Natural killer cell treated with Interleukin-12 subunit alpha and Interleukin-12 subunit beta and Interleukin-15 and Interleukin-18, amount 100 ng/mL, for 72 hours (primary cell): ENCODE results near the gene VPS33A. TPM values are rescaled to one million over a fixed set of nuclear protein-coding genes. Genes with fewer than 3 reads are reported as not detected.
A peak's percentile ranks its signal among the peaks of the same experiment; 100 is the strongest.

Experiments used
- ATAC-seq, 2 donors: fragments of 150-1000 bp; cut with Tn5 transposase in 1 of 2; sonication (Bioruptor Pico), chemical (Tn5 transposase) in 1 of 2; 2 replicates each; pipeline ENCODE4 v1.10.0; 2021
- DNase-seq: peaks from one replicate; pipeline ENCODE4 v3.0.0; 2022; ENCODE audit warnings: low spot score
- H3K27ac Mint-ChIP-seq, 2 donors: 1 replicate in 1 of 2; 2 replicates in 1 of 2; pipeline ENCODE4 v1.8.0; 2022; ENCODE audit warnings: mixed read lengths in 2 of 2, mild to moderate bottlenecking in 1 of 2, moderate library complexity in 1 of 2
- H3K27me3 Mint-ChIP-seq, 2 donors: 1 replicate in 1 of 2; 2 replicates in 1 of 2; pipeline ENCODE4 v1.8.0; 2022; ENCODE audit warnings: mixed read lengths in 2 of 2
- H3K36me3 Mint-ChIP-seq: one replicate; pipeline ENCODE4 v1.8.0; 2022; ENCODE audit warnings: mixed read lengths
- H3K4me1 Mint-ChIP-seq, 2 donors: 1 replicate in 1 of 2; 2 replicates in 1 of 2; pipeline ENCODE4 v1.8.0; 2022; ENCODE audit warnings: low read depth in 2 of 2, mixed read lengths in 2 of 2, mild to moderate bottlenecking in 1 of 2
- H3K4me3 Mint-ChIP-seq: one replicate; pipeline ENCODE4 v1.8.0; 2022; ENCODE audit warnings: mixed read lengths
- H3K9me3 Mint-ChIP-seq: 2 replicates; pipeline ENCODE4 v1.8.0; 2022; ENCODE audit warnings: mixed read lengths
- total RNA-seq, 2 donors: library from RNA; stranded (reverse); gene quantifications; one replicate each; pipeline ENCODE4 v1.2.3, GENCODE V29; 2022

The VPS33A gene
- total RNA-seq, 2 donors from 2014 or later = 31.8 to 34.4 TPM

DNA sequence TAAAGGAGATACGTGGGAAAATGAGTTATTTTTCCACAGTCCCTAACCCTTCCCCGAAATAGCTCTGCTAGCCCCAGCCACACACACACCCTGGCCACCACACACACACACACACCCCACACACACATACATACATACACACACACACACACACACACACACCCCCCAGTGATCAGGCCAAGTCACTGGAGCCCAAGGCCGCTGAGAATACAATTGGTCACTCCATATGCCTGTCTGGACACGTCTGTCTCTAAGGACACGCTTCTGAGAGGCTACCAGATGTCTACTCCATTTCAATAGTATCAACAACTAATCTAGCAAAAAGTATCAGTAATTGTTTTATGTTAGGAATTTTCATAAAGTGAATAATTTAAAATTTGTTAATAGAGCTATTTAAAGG is 27.4 kb downstream of the VPS33A start:
- H3K27ac Mint-ChIP-seq = no peak overlapping the region
- H3K27me3 Mint-ChIP-seq = no peaks in the 10 kb centered on the region
- H3K36me3 Mint-ChIP-seq = peaks cover 9% of the 10 kb centered on the region
- no peak overlapping the region for H3K4me3 Mint-ChIP-seq
- DNase-seq (no peak), ATAC-seq (no peak)
- H3K4me1 Mint-ChIP-seq = no peaks in the 10 kb centered on the region
- H3K9me3 Mint-ChIP-seq = no peaks in the 10 kb centered on the region

DNA sequence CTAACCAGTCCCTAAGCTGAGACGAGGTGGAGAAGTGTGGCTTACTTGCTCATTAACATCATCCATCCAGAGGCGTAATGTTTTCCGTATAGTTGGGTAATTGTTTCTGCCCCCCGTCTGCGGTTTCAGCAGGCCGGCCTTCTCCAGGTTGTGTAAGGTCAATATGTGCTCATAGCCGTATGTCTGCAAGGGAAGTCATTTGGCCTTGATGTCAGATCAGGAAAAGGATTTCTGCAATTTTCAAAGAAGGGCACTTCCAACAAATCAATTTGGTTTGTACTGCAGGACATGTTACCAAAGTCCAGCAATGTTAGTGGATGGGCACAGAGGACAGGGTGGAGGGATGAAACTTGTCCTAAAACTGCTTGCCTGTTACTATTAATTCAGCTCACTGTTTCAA is 30.6 kb downstream of the VPS33A start:
- peaks cover 16% of the 10 kb centered on the region for H3K36me3 Mint-ChIP-seq
- ATAC-seq (no peak), DNase-seq (no peak)
- no peaks in the 10 kb centered on the region for H3K27me3 Mint-ChIP-seq
- no peak overlapping the region for H3K4me3 Mint-ChIP-seq
- no peak overlapping the region for H3K27ac Mint-ChIP-seq
- no peaks in the 10 kb centered on the region for H3K4me1 Mint-ChIP-seq
- H3K9me3 Mint-ChIP-seq = no peaks in the 10 kb centered on the region

GRCh38 chr12:122232691-122233090 is 33.6 kb downstream of the VPS33A start:
- ATAC-seq (no peak), DNase-seq (no peak)
- Mint-ChIP-seq H3K27ac (no peak overlapping the region), H3K4me3 (no peak overlapping the region), H3K27me3 (no peaks in the 10 kb centered on the region), H3K4me1 (peaks cover 7 to 8% of the 10 kb centered on the region in 2 donors), H3K9me3 (no peaks in the 10 kb centered on the region), H3K36me3 (peaks cover 16% of the 10 kb centered on the region)

- Mint-ChIP-seq H3K9me3 (no peaks in the 10 kb centered on the region), H3K4me3 (no peak overlapping the region), H3K36me3 (peaks cover 15% of the 10 kb centered on the region), H3K27ac (no peak overlapping the region), H3K4me1 (peaks cover 14 to 18% of the 10 kb centered on the region in 2 donors), H3K27me3 (no peaks in the 10 kb centered on the region)
- no peak for ATAC-seq
- DNase-seq = no peak
Observed at GRCh38 chr12:122230798-122231197, 35.5 kb downstream of the VPS33A start.

- ATAC-seq (no peak), DNase-seq (no peak)
- H3K4me3 Mint-ChIP-seq = peak overlapping the region; percentile 87
- no peaks in the 10 kb centered on the region for H3K27me3 Mint-ChIP-seq
- no peaks in the 10 kb centered on the region for H3K9me3 Mint-ChIP-seq
- peak overlapping the region in 1 of 2 donors; percentile 59 for H3K27ac Mint-ChIP-seq
- H3K36me3 Mint-ChIP-seq = peaks cover 19% of the 10 kb centered on the region
- peaks cover 27 to 32% of the 10 kb centered on the region in 2 donors for H3K4me1 Mint-ChIP-seq
Observed at GRCh38 chr12:122228092-122228491, 38.2 kb downstream of the VPS33A start.

DNA sequence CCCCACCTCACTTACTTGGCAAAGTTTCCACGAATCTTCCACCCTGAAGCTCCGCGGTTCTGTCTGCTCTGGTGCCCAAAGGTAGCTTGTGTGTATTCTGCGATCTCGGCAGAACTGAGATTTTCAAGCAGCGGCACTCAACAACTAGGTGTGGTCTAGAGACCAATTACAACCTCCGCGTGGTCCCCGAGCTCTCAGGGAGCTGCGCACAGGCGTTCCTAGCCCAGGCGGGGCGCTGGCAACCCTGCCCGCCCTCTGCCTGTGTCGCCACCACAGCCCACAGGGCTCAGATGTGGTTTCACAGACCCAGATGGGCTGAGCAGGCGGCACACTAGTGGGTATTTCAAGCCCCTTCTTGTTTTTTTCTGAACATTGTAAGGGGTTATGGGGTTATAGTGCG is 39.0 kb downstream of the VPS33A start:
- H3K27me3 Mint-ChIP-seq = no peaks in the 10 kb centered on the region
- H3K4me3 Mint-ChIP-seq = peak overlapping the region; percentile 87
- H3K27ac Mint-ChIP-seq = peak overlapping the region; percentile 59 to 74
- H3K4me1 Mint-ChIP-seq = peaks cover 30 to 37% of the 10 kb centered on the region in 2 donors
- no peak for DNase-seq
- peaks cover 16% of the 10 kb centered on the region for H3K36me3 Mint-ChIP-seq
- no peak for ATAC-seq
- H3K9me3 Mint-ChIP-seq = no peaks in the 10 kb centered on the region

GRCh38 chr12:122226366-122227125 is 39.7 kb downstream of the VPS33A start:
- no peaks in the 10 kb centered on the region for H3K27me3 Mint-ChIP-seq

GRCh38 chr12:122225683-122226365 is 40.5 kb downstream of the VPS33A start, which contains the start of gene DIABLO:
Gene DIABLO, minus strand, starts transcription at chr12:122226052. Its CDS starts 38 bp downstream, at chr12:122226014.
- Mint-ChIP-seq H3K9me3 (no peaks in the 10 kb centered on the region), H3K27ac (peak within 1 kb of the TSS; percentile 83 to 92), H3K4me3 (peak within 1 kb of the TSS; percentile 95), H3K4me1 (peaks cover 30 to 37% of the 10 kb centered on the region in 2 donors), H3K27me3 (no peaks in the 10 kb centered on the region), H3K36me3 (peaks cover 12% of the 10 kb centered on the region)
- DNase-seq (peak; percentile 100), ATAC-seq (peak; percentile 96)

More at GRCh38 chr12:122226366-122227125, 39.7 kb downstream of the VPS33A start:
- no peak for ATAC-seq
- Mint-ChIP-seq H3K4me1 (peaks cover 30 to 37% of the 10 kb centered on the region in 2 donors), H3K9me3 (no peaks in the 10 kb centered on the region), H3K4me3 (peak overlapping the region; percentile 87), H3K27ac (peak overlapping the region; percentile 59 to 74), H3K36me3 (peaks cover 12% of the 10 kb centered on the region)
- no peak for DNase-seq

- Mint-ChIP-seq H3K4me1 (peaks cover 0 to 3% of the 10 kb centered on the region in 2 donors), H3K9me3 (no peaks in the 10 kb centered on the region), H3K27ac (no peak overlapping the region), H3K4me3 (no peak overlapping the region), H3K27me3 (no peaks in the 10 kb centered on the region), H3K36me3 (peaks cover 31% of the 10 kb centered on the region)
- DNase-seq (no peak), ATAC-seq (no peak)
Observed at GRCh38 chr12:122216445-122216844, 49.8 kb downstream of the VPS33A start.

DNA sequence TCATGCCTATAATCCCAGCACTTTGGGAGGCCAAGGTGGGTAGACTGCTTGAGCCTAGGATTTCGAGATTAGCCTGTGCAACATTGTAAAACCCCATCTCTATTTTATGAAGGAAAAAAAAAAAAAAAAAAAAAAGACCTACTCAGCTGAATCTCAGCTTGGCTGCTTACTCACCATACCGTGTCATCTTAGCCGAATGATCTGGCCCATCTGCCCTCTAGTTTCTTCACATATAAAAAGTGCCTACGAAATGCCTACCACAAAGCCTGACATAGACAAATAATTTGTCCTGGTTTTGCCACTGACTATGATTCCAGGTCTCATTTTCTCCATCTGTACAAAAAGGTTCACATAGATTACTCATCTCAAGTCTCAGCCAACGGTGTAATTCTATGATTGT is 50.5 kb downstream of the VPS33A start:
- DNase-seq (no peak), ATAC-seq (no peak)
- Mint-ChIP-seq H3K9me3 (no peaks in the 10 kb centered on the region), H3K27me3 (no peaks in the 10 kb centered on the region), H3K4me1 (peaks cover 0 to 3% of the 10 kb centered on the region in 2 donors), H3K27ac (no peak overlapping the region), H3K36me3 (peaks cover 31% of the 10 kb centered on the region), H3K4me3 (no peak overlapping the region)

DNA sequence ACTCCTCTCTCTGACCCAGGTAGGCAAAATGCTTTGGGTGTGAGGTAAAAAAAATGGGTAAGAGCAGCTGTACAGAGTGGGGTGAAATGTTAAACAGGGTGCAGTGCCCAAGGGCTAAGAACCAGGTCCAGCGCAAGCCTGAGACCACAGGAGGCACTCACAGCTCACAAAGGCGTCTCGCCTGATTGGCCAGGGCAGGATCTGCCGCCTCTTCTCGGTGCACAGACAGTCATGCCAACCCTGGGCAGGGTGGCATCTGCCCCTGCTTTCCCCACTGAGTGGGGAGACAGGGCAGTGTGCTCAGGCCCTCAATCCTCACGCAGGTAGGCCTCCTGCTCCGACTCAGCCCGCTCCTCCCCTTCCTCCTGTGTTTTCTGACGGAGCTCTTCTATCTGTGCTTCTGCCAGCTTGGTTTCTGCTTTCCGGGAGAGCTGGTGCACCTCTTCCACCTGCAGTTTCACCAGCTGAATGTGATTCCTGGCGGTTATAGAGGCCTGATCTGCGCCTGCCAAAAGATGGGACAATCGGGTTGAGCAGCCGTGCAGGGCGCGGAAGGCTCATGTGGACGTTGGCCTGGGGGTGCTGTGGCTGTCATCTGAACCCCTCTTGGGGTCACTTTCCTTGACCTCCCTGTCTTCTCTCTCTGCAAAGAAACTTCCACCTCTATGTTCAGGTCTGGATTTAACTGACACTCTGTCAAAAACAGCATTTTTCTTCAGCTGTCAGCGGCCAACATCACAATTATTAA is 58.0 kb downstream of the VPS33A start:
- Mint-ChIP-seq H3K9me3 (no peaks in the 10 kb centered on the region), H3K27ac (no peak overlapping the region), H3K36me3 (peaks cover 16% of the 10 kb centered on the region), H3K27me3 (peaks cover 9 to 11% of the 10 kb centered on the region in 2 donors), H3K4me3 (no peak overlapping the region), H3K4me1 (peaks cover 5 to 8% of the 10 kb centered on the region in 2 donors)
- no peak for ATAC-seq
- DNase-seq = no peak

DNA sequence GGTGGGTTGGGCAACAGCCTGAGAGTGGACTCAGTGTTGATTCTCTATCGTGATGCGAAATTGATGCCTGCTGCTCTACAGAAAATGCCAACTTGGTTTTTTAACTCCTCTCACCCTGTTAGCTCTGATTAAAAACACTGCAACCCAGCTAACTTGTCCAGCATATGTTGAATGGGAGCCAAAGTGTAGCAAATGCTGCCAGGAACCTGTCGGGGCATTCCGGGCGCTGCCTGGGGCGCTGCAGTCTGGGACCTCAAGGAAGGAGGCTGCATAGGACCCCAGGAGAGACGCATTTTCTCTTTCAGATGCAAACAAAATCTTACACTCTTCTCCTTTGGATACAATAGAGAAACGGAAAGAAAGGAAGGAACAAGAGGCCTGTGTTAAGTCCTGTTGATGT is 58.9 kb downstream of the VPS33A start:
- H3K27ac Mint-ChIP-seq = no peak overlapping the region

DNA sequence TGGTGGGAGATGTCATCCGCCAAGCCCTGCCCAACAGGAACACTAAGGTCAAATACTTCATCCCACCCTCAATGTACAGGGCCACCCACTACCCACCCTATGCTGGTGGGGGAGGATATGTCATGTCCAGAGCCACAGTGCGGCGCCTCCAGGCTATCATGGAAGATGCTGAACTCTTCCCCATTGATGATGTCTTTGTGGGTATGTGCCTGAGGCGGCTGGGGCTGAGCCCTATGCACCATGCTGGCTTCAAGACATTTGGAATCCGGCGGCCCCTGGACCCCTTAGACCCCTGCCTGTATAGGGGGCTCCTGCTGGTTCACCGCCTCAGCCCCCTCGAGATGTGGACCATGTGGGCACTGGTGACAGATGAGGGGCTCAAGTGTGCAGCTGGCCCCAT is 59.3 kb downstream of the VPS33A start:
- no peak overlapping the region for H3K27ac Mint-ChIP-seq
- H3K36me3 Mint-ChIP-seq = peaks cover 12% of the 10 kb centered on the region
- peaks cover 5 to 13% of the 10 kb centered on the region in 2 donors for H3K4me1 Mint-ChIP-seq
- ATAC-seq = no peak
- no peak overlapping the region for H3K4me3 Mint-ChIP-seq
- no peaks in the 10 kb centered on the region for H3K9me3 Mint-ChIP-seq
- DNase-seq = no peak
- H3K27me3 Mint-ChIP-seq = peaks cover 11 to 12% of the 10 kb centered on the region in 2 donors

More for the DNA sequence above, 58.9 kb downstream of the VPS33A start:
- Mint-ChIP-seq H3K4me1 (peaks cover 5 to 13% of the 10 kb centered on the region in 2 donors), H3K36me3 (peaks cover 16% of the 10 kb centered on the region), H3K4me3 (no peak overlapping the region), H3K9me3 (no peaks in the 10 kb centered on the region), H3K27me3 (peaks cover 11 to 12% of the 10 kb centered on the region in 2 donors)
- DNase-seq (no peak), ATAC-seq (no peak)
